Right lung (tissue), 5 donors: ENCODE results near the gene CDC42EP1. TPM values are rescaled to one million over a fixed set of nuclear protein-coding genes. Genes with fewer than 3 reads are reported as not detected.
"Not testable (repeated sequence)": the region's sequence is repeated elsewhere in the genome, so short reads cannot be mapped to it uniquely, and the experiment has no call there.

Experiments used
- DNase-seq, 2 donors: peaks; one replicate each; pipeline ENCODE4 v3.0.0-alpha.2; 2013
- polyA plus RNA-seq, 5 donors: library from polyadenylated mRNA; unstranded; fragments of 120-200 nt; gene quantifications; one replicate each; pipeline versions ENCODE4 v1.2.1 to v1.2.3, GENCODE V29; 2013; ENCODE audit warnings: inconsistent platforms in 1 of 5, low replicate concordance in 1 of 5; ENCODE audit not compliant: insufficient read length in 5 of 5, insufficient read depth in 1 of 5

The CDC42EP1 gene
- polyA plus RNA-seq, 5 donors: 26.0 to 65.2 (median 40.4) TPM

DNA sequence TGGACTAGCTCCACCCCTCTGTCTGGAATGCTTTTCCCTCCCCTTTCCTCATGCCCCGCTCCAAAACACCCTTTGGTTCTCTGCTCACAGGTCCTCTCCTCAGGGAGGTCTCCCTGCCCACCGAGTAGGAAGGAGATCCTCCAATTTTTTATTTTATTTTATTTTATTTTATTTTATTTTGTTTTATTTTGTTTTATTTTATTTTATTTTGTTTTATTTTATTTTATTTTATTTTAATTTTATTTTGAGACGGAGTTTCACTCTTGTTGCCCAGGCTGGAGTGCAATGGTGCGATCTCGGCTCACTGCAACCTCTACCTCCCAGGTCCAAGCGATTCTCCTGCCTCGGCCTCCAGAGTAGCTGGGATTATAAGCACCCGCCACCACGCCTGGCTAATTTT, 32.3 kb upstream of the CDC42EP1 start:
- not testable (repeated sequence) for DNase-seq

DNA sequence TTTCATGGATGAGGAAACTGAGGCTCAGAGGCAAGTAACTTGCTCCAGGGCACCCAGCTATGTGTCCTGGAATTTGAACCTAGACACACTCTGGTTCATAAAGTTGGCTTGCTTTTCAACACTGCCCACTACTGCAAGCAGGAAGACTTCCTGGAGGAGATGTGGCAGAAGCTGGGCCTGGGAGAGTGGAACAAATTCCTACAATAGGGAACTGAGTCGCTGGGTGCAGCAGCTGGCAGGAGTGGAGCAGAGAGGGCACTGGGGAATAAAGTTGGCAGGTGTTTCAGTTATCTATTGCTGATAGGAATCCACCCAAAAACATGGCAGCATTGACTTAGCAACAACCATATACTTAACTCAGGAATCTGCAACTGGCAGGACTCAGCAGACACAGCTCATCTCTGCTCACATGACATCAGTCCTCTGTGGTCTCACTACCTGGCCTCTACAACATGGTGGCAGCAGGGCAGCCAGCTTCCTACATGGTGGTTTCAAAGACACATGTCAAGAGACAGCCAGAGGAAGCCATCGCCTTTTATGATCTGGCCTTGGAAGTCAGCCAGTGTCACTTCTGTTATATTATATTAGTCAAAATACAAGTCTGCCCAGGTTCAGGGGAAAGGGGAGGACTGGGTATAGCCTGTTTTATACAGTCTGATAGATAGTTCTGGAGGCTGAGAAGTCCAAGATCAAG, 30.5 kb upstream of the CDC42EP1 start:
- no peak for DNase-seq

DNA sequence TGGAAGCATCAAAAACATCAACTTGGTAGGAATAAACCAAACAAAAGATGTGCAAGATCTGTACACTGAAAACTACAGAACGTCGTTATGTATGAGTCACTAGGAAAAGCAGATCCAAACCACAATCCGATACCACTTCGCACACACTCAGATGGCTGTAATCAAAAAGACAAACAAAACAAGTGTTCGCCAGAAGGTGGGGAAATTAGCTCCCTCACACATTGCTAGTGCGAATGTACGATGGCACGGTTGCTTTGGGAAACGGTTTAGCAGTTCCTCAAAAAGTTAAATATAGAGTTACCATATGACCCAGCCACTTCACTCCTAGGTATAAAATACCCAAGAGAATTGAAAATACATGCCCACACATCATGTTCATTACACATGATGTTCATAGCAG, 26.3 kb upstream of the CDC42EP1 start:
- DNase-seq: no peak

DNA sequence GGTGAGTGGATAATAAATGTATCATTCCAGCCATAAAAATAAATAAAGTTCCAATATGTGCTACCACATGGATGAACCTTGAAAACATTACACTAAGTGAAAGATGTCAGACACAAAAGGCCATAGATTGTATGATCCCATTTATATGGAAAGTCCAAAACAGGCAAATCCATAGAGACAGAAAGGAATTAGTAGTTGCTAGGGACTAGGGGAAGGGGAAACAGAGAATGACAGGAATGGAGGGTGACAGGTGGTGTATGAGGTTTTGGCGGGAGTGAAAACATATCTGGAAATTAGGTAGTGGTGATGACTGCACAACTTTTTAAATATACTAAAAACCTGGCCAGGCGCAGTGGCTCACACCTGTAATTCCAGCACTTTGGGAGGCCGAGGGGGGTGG, 25.8 kb upstream of the CDC42EP1 start:
- no peak for DNase-seq

DNA sequence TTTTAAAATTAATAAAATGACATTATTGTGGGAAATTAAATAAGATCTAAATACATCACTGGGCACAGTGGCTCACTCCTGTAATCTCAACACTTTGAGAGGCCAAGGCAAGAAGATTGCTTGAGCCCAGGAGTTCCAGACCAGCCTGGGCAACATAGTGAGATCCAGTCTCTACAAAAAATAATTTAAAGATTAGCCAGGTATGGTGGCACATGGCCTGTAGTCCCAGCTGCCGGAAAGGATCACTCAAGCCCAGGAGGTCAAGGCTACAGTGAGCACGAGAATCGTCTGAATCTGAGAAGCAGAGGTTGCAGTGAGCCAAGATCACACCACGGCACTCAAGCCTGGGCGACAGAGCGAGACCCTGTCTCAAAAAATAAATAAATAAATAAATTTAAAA, 25.1 kb upstream of the CDC42EP1 start:
- no peak for DNase-seq

DNA sequence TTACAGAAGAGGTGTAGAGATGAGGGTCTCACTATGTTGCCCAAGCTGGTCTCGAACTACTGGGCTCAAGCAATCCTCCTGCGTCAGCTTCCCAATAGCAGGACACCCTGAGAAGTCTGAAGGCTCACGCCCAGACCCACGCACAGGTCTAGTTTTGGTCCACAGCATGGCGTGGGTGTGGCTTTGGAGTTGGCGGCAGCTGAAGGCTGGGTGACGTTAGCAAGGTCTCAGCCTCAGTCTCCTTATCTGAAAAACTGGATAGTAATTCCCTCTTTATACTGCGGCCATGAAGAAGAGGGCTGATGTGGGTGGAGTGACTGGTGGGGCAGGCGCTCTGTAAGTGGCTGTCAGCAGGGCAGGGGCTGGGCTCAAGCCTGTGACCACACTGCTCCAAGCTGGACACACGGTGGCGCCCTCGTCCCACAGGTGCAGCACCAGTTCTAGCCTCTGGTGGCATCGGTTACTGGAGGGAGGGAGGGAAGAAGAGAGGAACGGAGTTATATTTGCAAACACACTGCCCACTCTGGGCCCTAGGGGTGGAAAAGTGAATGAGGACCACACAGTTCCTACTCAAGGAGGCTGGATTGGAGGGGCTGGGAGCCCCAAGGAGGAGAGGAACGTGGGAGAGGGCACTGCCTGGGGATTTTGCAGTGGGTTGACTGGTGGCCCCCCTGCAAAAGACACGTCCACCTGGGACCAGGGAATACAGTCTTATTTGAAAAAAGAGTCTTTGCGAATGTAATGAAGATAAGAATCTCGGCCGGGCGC, 21.5 kb upstream of the CDC42EP1 start:
- DNase-seq: peak; percentile 86 to 90

DNA sequence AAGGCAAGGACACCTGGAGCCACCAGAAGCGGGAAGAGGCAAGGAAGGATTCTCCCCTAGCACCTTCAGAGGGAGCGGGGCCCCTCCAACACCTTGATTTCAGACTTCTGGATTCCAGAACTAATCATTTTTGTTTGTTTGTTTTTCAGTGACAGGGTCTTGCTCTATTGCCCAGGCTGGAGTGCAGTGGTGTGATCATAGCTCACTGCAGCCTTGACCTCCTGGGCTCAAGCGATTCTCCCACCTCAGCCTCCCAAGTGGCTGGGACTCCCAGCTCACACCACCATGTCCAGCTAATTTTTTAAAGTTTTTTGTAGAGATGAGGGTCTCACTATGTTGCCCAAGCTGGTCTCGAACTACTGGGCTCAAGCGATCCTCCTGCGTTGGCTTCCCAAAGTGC, 20.5 kb upstream of the CDC42EP1 start:
- not testable (repeated sequence) for DNase-seq

DNA sequence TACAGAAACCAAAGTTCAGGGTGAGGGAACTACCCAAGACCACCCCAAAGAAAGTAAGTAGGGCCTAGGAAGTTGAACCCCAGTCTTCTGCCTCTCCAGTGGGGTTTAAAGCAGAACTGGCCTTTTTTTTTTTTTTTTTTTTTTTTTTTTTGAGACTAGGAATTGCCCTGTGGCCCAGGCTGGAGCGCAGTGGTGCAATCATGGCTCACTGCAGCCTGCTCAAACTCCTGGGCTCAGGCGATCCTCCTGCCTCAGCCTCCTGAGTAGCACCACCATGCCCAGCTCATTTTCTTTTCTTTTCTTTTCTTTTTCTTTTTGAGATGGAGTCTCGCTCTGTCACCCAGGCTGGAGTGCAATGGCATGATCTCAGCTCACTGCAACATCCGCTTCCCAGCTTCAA, 17.9 kb upstream of the CDC42EP1 start:
- DNase-seq: not testable (repeated sequence)

DNA sequence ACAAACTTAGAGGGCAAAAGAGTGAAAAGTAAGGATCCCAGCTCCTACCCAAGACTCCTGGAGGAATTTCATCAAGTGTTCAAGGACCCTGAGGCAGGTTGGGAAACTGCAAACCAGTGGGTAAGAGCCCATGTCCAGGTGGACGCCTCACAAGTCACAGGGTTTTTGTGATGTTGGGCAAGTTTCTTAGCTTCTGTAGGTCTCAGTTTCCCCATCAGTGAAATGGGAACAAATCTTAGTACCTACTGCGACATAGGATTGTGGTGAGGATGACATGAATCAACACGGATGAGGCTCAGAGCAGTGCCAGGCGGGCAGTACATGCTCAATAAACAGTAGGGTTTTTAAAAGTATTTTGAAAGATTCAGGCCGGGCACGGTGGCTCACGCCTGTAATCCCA, 17.3 kb upstream of the CDC42EP1 start:
- no peak for DNase-seq

DNA sequence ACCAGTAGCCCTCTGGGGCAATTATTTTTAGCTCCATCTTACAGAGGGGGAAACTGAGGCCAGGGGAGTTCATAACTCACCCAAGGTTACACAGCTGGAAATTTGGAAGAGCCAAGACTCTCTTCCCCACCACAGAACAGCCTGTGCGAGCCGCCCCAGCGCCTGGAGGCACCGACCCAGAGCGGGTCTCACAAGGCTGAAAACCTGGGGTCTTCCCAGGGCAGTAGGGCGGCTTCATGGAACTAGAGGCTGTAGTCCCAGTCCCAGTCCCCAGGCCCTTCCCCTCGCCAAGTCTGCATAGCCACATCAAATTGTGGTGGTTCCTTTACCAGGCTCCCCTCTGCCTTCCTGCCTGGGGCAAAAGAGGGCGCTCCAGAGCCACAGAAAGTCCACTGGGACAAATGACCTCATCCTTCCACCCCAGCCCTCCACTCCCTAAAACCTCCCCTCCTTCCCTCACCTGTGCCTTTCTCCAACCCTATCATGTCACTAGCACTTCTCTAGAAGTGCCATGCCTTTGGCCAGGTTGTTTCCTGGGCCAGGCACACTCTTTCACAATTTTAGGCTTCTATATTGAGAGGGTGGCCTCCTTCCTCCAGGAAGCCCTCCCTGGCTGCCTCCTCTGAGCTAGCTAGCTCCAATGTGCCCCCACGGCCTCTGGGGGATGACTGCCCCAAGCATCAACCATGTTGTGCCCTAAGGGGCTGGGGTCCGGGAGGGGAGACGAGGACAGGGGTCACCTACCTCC, 15.2 kb upstream of the CDC42EP1 start:
- peak; percentile 49 to 66 for DNase-seq

DNA sequence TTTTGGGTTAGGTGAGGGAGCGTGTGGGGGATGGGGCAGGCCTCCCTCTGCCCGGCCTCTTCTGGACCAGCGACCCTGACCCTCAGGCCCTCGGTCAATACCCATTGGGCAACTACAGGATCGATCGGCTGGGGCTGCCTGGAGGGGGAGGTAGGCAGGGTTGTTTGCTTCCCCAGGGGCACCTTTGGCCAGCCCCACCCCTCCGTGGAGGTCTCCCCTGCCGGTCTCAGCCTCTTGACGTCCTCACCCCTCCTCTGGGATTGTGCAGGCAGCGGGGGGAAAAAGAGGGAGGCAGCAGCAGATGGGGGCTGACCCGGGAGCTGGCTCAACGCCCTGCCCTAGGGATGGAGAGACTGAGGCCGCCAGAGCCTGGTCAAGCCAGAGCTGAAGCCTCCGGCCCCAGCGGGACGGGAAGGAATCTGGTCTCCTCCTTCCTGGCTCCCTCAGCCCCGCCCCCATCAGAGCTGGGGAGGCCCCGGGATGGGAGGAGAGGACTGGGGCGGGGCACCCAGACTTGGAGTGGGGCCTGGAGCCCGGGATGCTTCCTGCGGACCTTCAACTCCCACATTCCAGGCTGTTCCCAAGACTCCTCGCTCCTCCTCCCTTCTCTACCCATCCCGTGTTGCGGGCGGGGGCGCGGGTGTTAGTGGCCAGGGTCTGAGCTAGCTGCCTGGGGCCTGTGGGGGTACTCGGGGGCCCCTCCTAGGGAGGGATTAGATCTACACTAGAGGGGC, 14.4 kb upstream of the CDC42EP1 start:
- DNase-seq: peak; percentile 96

DNA sequence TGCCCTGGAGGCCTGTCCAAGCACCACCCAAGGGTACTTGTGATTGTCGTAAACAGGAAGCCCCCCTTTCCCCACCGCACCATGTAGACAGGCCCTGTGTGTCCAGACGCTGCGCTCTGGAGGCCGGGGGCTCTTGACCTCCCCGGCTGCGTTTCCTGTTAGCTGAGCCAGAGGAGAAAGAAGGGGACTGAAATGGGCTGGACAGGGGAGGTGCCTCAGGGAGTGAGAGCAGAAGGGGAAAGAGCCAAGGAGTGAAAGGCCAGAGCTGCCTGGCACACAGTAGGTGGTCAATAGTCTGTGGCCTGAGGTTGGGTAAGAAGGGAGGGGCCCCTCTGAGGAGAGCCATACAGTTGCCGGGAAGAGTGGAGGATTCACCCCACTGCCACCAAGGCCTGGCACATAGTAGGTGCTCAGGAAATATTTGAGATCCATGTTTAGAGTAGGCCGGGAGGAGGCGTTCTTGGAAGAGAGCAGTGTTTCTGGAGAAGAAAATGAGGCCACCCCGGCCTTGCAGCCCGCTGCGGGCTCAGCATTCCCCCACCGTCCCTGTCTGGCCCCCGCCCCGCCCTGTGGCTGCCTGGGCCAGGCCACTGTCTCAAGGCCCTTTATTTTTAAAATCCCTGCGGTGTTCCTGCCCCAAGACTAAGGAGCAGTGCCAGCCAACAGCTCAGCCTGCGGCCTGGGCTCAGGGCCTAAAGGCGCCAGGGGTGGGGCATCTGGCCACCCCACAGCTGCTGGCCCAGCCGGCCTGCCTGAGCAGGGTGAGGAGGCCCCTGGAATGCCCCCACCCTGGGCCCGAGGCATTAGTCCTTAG, 13.6 kb upstream of the CDC42EP1 start:
- peak in 1 of 2 donors; percentile 94 for DNase-seq

DNA sequence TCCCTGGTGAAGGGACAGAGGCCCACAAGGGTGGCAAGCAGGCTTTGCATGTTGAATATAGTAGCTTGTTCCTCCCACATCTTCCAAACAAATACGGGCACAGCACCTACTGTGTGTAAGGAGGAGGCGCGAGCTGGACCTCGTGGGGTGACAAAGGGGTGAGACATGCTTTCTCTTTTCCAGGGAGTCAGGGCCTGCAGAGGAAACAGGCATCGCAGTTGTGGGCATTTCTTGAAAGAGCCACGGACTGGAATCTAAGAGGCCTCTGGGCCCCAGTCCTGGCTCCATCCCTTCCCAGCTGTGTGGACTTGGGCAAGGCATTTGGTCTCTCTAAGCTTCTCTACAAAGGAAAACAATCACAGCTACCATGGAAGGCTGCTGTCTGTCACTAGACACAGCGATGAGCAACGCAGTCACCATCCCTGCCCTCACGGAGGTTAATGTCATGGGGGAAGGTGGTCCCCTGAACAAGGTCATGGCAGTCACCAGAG, 13.0 kb upstream of the CDC42EP1 start:
- DNase-seq: peak in 1 of 2 donors; percentile 35

DNA sequence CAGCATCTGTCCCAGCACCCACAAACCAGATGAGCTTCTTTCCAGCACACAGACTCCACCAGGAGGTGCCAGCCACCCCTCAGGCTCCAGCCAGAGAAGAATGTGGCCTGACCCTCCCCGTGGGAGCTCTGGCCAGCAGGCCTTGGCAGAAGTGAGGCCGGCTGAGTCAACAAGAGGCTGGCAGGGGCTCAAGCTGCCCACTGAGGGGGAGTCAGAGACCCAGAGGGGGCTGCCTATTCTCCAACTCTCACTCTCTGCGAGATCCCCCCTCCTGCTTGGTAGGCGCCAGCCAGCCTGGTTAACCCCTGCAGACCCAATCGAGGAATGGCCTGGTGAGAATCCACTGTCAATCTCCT, 10.6 kb upstream of the CDC42EP1 start:
- DNase-seq: no peak

DNA sequence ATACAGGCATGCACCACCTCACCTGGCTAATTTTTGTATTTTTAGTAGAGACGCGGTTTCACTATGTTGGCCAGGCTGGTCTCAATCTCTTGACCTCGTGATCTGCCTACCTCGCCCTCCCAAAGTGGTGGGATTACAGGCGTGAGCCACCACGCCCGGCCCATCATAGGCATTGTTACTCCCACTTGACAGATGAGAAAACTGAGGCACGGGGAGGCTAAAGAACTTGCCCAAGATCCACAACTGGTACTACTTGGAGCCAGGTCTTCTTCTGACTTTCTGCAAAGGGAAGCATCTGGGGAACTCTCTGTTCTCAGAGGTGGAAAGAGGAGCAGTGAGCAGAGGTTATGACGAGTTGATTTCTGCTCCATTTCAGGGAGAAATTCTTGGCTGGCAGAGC, 9.4 kb upstream of the CDC42EP1 start:
- not testable (repeated sequence) for DNase-seq

DNA sequence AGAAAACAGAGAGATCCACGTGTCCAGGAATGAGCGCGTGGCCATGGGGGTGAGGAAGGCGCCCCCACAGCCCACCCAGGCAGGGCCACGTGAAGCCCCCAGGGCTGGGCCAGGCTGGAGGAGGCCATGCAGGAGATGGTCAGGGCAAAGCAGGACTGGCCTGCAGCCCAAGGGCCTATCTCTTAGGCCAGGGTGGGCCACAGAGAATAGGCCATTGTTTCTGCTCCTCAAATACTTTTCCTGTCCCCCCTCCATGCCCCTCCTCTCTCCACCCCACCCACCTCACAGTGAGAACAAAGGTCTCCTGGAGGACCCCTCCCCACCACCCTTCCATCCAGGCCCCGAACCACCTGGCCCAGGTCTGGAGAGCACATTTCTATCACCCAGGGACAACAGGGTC, 8.3 kb upstream of the CDC42EP1 start:
- no peak for DNase-seq

DNA sequence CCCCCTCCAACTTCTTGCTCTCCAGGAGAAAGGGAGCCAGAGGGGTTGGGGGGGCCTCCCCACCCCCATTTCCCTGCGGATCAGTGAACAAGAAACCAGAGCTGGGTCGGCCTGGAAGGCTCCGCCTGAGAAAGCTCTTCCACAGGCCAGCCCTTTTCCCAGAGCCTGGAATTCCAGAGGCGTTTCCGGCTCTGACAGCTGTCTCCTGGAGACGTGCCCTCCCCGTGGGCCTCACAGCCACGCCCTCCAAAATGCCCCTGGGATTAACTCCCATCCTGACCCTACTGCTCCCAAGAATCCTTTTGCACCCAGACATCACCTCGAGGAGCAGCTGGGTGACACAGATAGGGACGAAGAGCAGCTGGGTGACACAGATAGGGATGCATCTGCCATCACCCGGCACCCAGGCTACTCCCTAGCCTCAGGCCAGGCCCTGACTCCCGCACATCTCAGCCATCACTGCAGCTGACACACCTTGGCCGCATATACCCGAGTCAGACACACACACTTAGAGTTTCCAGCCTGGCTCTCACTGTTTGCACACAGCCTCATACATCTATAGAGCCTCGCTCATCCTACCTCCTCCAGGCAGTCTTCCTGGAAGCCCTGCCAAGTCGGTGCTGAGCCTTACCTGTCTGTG, 7.6 kb upstream of the CDC42EP1 start:
- peak; percentile 82 to 87 for DNase-seq

DNA sequence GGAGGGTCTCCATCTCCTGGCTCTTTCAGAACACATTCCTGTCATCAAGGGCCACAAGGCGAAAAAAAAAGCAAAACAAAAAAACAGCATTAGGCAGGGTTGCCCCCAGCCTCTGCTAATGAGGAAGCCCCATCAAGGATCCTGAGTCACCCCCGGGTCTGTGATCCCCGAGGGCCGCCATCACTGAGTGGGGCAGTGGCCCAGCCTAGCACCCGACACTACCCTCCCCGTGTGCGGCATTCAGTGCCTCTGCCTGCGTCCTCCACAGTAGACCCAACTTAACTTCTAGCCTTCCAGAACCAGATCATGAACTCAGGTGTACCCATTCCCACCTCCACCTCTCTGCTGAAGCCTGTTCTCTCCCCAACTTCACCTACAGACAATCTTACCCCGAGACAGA, 6.6 kb upstream of the CDC42EP1 start:
- DNase-seq: no peak

DNA sequence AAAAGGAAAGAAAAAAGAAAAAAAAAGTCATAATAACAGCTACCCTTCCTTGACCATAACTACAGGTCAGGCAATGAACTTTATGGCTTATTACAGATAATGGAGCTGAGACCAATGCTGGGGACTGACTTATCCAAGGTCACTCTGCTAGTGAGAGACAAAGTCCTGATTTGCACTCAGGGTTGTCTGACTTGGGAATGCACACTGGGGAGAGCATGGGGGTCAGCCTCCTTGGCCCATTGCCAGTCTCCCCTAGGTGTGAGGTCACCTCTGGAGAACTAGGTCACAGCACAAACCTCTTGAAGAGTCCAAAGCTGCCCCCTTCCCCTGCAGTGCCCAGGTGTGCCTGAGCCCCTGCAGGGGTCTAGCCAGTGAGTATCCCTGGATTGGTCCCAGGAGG, 5.3 kb upstream of the CDC42EP1 start:
- DNase-seq: no peak

DNA sequence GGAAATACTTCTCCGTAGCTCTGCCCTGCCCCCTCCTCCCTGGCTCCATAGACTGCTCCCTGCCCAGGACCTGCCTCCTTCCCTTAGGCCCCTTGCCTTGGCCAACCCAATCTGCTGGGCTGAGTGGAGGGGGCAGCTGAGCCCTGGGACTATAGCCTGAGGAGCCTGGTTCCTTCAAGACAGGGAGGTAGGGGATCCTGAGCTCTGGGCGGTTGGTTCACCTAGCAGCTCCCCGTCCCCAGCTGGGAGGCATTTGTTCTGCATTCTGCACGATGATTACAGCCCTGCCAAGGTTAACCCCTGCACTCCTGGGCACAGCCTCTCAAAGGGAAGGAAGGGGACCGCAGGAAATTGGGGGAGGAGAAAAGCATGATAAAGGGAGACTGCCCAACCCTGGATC, 3.6 kb upstream of the CDC42EP1 start:
- DNase-seq: no peak
